PFSK-1 (cell line): Measurements from ENCODE around the gene GLIS1.

Experiments
- POLR2AphosphoS5 ChIP-seq: IDR thresholded peaks from 2 replicates; pipeline ENCODE4 v1.6.1; 2012; ENCODE audit warnings: low read depth, mild to moderate bottlenecking, control low read depth, low read length, moderate library complexity
- REST ChIP-seq, 2 experiments: IDR thresholded peaks; 2 replicates each; pipeline versions ENCODE4 v1.6.1 to v1.8.0; 2011 to 2012; ENCODE audit warnings: low read depth in 2 of 2, low read length in 2 of 2, control low read depth in 1 of 2, inconsistent platforms in 1 of 2, mild to moderate bottlenecking in 1 of 2, moderate library complexity in 1 of 2; ENCODE audit not compliant: insufficient read depth in 1 of 2
- SIN3A ChIP-seq: IDR thresholded peaks from 2 replicates; pipeline ENCODE4 v1.6.1; 2012; ENCODE audit warnings: mild to moderate bottlenecking, low read length, moderate library complexity, borderline replicate concordance; ENCODE audit not compliant: insufficient read depth
- TAF1 ChIP-seq: IDR thresholded peaks from 2 replicates; pipeline ENCODE4 v1.6.1; 2012; ENCODE audit warnings: low read length, control low read depth, borderline replicate concordance; ENCODE audit not compliant: insufficient read depth

- no peak for TF ChIP-seq REST (IDR thresholded peaks at IDR 0.05; ENCODE audit: insufficient read depth in 1 of 2, low read depth in 2 of 2, low read length in 2 of 2)
- TF ChIP-seq TAF1, result no peak
- no peak for TF ChIP-seq POLR2AphosphoS5
- TF ChIP-seq SIN3A, result no peak
Observed at GRCh38 chr1:53589043-53589887, 149.7 kb downstream of the GLIS1 start.
